OCI-LY1 (cell line): ENCODE data around the gene TOB1.

Source experiments
- CTCF ChIP-seq: fragments of 200-600 bp; sonication (generic), shearing (Covaris generic); IDR thresholded peaks from 2 replicates; pipeline ENCODE4 v1.5.1; 2017; ENCODE audit warnings: mild to moderate bottlenecking, antibody characterized with exemption, low read length, moderate library complexity, mixed read lengths
- EZH2 ChIP-seq: fragments of 200-600 bp; sonication (generic), shearing (Covaris generic); IDR thresholded peaks from 2 replicates; pipeline ENCODE4 v1.8.0; 2017; ENCODE audit warnings: borderline replicate concordance, mixed run types, mild to moderate bottlenecking, antibody characterized with exemption, low read length, moderate library complexity, mixed read lengths

DNA sequence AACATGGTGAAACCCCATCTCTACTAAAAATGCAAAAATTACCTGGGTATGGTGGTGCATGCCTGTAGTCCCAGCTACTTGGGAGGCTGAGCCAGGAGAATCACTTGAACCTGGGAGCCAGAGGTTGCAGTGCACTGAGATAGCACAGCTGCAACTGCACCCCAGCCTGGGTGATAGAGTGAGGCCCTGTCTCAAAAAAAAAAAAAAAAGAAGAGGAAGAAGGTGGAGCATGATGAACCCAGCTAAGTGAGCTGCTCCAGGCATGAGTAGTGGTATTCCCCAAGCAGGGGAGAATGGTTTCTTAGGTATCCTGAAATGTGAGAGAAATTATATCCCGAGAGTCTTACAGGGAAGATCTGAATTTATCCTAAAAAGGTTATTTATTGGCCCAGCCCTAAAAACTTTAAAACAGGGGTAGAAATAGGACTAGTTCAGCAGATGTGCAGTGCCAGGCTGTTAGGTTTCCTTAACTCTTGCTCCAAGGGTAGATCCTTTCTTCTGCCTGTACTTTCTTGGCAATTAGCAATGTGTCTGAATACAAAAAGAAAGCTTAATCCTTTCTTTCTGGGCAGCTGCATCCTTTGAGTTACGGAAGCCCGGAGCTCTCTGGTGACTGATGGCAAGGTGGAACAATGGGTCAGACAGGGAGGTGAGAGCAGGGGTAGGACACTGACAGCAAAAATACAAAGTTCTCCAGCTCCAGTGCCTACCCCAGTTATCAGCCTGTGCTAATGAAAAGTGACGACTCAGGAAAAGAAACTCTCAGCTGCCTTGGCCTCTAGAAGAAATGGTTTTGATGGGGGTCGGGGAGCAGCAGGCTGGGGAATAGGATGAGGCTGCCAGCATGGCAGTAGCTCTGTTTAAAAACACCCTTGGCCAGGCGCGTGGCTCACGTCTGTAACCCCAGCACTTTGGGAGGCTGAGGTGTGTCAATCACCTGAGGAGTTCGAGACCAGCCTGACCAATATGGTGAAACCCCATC lies 36.5 kb upstream of the TOB1 start:
- no peak for TF ChIP-seq CTCF
- TF ChIP-seq EZH2, result no peak
